ENCODE data around the gene LRP6.

DNA sequence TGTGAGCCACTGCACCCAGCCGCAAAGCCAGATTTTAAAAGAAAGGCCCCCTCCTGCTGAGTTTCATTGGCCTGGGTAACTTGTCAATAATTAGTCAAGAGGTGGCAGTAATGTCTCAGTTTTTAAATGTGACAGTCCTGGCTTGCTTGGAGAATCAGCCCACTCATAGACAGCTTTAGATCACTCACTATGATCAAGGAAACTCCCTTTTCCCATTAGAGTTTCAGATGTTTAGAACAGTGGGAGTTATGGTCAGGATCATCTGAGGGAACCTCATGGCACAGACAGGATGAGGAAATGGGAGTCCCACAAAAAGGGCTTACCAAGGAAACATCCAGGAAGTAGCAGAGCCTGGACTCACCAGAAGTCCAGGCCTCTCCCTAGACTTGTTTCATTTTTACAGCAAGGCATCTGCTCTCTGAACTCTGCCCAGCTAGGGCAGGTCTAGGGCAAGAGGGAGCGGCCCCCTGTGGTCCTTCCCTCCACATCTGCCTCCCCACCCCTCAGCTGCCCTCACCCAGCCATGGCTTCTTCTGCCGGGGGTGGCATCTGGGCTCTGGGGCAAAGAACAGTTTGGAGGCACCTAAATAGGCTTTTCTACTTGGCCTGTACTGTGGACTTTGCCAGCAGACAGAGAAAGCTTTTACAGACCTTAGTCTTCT lies 184.9 kb downstream of the LRP6 start:
- TF ChIP-seq EGR1 (IDR thresholded peaks at IDR 0.05) (no peak), ZBTB7A (IDR thresholded peaks at IDR 0.05; ENCODE audit: low read depth) (no peak), EP300 (IDR thresholded peaks at IDR 0.05; ENCODE audit: borderline replicate concordance) (no peak), CREB1 (IDR thresholded peaks at IDR 0.05; ENCODE audit: low read depth) (no peak), FOXM1 (IDR thresholded peaks at IDR 0.05; ENCODE audit: borderline replicate concordance, low read depth) (no peak)

Measured in Ishikawa (cell line).